Muscle layer of colon (tissue), 2 donors: Measurements from ENCODE around the gene CFAP410.

ENCODE experiments used
- H3K27ac ChIP-seq: one replicate; pipeline ENCODE4 v1.7.0; 2013; ENCODE audit warnings: low read depth, mild to moderate bottlenecking, low read length, moderate library complexity
- H3K27me3 ChIP-seq, 2 donors: one replicate each; pipeline ENCODE4 v1.7.0; 2013; ENCODE audit warnings: low read length in 2 of 2, mild to moderate bottlenecking in 2 of 2; ENCODE audit not compliant: insufficient read depth in 2 of 2, control insufficient read depth in 1 of 2
- H3K36me3 ChIP-seq: one replicate; pipeline ENCODE4 v1.7.0; 2013; ENCODE audit warnings: mild to moderate bottlenecking, low read length; ENCODE audit not compliant: insufficient read depth
- H3K4me1 ChIP-seq: one replicate; pipeline ENCODE4 v1.7.0; 2013; ENCODE audit warnings: mild to moderate bottlenecking, low read length; ENCODE audit not compliant: insufficient read depth
- H3K4me3 ChIP-seq, 2 donors: one replicate each; pipeline ENCODE4 v1.7.0; 2013; ENCODE audit warnings: low read length in 2 of 2, low read depth in 1 of 2, mild to moderate bottlenecking in 1 of 2, moderate library complexity in 1 of 2
- H3K9ac ChIP-seq: one replicate; pipeline ENCODE4 v1.7.0; 2013; ENCODE audit warnings: low read length
- H3K9me3 ChIP-seq: one replicate; pipeline ENCODE4 v1.7.0; 2013; ENCODE audit warnings: mild to moderate bottlenecking, low read length
- donor health status: abdominal sarcoma.
- donor health status: Adenocarcinoma of cecum.

The CFAP410 gene

DNA sequence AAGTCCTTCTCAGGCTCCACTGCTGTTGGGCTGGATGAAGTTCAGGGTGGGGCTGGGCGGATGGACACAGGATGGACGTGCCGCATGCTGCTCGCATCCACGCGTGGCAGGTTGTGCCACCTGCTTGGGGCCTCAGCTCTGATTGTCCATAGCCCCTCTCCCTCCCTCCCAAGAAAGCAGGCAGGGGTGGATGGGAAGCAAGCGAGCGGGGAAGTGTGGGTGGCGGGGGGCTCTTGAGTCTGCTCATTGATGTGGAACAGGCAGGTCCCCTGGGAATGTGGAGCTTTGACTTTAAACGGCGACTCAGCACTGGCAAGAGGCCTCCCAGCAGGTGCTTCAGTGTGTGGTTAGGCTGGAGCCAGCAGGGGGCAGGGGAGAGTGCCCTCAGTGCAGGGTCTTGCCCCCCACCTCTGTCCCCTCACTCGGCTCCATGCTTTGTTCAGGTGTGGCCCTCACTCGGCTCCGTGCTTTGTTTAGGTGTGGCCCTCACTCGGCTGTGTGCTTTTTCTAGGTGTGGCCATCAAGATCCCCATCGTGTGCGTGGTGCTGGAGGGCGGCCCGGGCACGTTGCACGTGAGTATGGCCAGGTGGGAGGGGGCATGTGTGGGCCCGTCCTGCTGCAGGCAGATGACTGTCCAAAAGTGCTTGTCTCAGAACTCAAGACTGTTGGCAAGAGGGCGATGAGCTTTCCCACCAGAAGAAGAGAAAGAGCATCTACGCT lies 38.2 kb upstream of the CFAP410 start:
- Histone ChIP-seq H3K4me1 (no peaks in the 10 kb centered on the region), H3K27ac (no peak overlapping the region), H3K9me3 (no peaks in the 10 kb centered on the region), H3K4me3 (no peak overlapping the region), H3K9ac (no peak overlapping the region), H3K27me3 (peaks cover 0 to 25% of the 10 kb centered on the region in 2 donors), H3K36me3 (no peaks in the 10 kb centered on the region)

DNA sequence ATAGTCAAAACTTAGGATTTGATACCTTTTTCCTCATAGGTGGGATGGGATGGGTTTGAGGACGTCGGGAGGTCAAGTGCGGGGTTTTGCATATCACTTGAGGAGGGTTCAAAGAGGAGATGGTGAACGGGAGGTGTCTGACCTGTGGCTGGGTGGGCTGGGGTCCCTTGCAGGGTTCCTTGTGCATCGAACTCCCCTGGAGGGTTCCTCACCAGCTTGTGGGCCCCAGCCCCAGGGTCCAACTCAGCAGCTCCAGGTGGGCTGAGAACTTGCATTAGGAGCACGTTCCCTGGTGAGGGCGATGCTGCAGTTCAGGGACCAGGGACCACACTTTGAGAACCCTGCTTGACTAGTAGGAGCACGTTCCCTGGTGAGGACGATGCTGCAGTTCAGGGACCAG lies 37.4 kb upstream of the CFAP410 start:
- Histone ChIP-seq H3K4me1 (no peaks in the 10 kb centered on the region), H3K9me3 (no peaks in the 10 kb centered on the region), H3K9ac (no peak overlapping the region), H3K36me3 (no peaks in the 10 kb centered on the region), H3K4me3 (no peak overlapping the region), H3K27ac (no peak overlapping the region), H3K27me3 (peaks cover 0 to 25% of the 10 kb centered on the region in 2 donors)

DNA sequence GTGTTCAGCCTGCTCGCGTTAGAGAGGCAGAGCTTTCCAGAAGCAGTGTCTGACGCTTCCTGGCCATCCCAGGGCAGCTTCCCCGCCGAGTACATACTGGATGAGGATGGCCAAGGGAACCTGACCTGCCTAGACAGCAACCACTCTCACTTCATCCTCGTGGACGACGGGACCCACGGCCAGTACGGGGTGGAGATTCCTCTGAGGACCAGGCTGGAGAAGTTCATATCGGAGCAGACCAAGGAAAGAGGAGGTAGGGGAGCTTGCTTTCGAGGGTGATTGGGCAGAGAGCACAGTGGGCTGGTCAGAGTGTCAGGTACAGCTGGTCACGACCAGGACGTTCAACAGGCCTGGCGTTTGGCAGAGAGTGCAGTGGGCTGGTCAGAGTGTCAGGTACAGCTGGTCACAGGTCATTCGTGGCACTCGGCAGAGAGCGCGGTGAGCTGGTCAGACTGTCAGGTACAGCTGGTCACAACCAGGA lies 36.6 kb upstream of the CFAP410 start:
- no peaks in the 10 kb centered on the region for H3K4me1 ChIP-seq
- H3K36me3 ChIP-seq, result no peaks in the 10 kb centered on the region
- no peak overlapping the region for H3K4me3 ChIP-seq
- H3K9ac ChIP-seq, result no peak overlapping the region
- H3K27me3 ChIP-seq, result peaks cover 0 to 25% of the 10 kb centered on the region in 2 donors
- H3K9me3 ChIP-seq, result no peaks in the 10 kb centered on the region
- no peak overlapping the region for H3K27ac ChIP-seq

DNA sequence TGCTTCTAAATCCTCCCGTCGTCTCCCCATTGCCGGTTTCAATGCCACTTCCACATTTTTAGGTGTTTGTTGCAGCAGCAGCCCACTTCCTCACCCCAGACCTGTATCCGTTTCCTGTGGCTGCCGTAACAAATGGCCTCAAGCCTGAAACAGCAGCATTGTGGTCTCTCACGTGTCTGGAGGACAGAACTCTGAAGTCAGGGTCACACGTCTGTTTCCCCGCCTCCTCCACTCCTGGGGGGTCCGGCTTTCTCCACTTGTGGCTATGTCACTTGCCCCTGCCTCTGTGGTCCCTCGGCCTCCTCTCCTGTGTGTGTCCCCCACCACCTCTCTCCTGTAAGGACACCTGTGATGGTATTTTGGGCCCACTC lies 36.1 kb upstream of the CFAP410 start:
- Histone ChIP-seq H3K9me3 (no peaks in the 10 kb centered on the region), H3K36me3 (no peaks in the 10 kb centered on the region), H3K27ac (no peak overlapping the region), H3K4me1 (no peaks in the 10 kb centered on the region), H3K4me3 (no peak overlapping the region), H3K27me3 (peaks cover 3 to 29% of the 10 kb centered on the region in 2 donors), H3K9ac (no peak overlapping the region)

DNA sequence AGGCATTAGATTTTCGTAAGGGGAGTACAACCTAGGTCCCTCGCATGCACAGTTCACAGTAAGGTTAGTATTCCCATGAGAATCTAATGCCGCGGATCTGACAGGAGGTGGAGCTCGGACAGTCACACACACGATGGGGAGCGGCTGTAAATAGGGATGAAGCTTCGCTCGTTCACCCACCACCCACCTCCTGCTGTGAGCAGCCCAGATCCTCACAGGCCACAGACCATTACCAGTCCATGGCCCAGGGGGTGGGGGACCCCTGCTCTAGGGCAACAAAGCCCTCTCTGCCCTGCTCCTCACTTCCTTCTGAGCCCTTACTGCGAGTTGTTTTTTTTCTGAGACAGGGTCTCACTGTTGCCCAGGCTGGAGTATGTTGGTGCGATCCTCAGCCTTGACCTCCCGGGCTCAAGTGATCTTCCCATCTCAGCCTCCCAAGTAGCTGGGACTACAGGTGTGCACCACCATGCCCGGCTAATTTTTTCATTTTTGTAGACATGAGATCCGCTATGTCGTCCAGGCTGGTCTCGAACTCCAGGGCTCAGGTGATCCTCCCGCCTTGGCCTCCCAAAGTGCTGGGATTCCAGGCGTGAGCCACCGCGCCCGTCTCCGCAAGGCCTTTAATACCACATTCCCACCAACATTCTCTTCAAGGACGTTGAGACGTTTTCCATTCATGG lies 35.6 kb upstream of the CFAP410 start:
- H3K36me3 ChIP-seq, result no peaks in the 10 kb centered on the region
- no peak overlapping the region for H3K4me3 ChIP-seq
- H3K9ac ChIP-seq, result no peak overlapping the region
- H3K27me3 ChIP-seq, result peaks cover 6 to 34% of the 10 kb centered on the region in 2 donors
- no peaks in the 10 kb centered on the region for H3K4me1 ChIP-seq
- H3K27ac ChIP-seq, result no peak overlapping the region
- H3K9me3 ChIP-seq, result no peaks in the 10 kb centered on the region

DNA sequence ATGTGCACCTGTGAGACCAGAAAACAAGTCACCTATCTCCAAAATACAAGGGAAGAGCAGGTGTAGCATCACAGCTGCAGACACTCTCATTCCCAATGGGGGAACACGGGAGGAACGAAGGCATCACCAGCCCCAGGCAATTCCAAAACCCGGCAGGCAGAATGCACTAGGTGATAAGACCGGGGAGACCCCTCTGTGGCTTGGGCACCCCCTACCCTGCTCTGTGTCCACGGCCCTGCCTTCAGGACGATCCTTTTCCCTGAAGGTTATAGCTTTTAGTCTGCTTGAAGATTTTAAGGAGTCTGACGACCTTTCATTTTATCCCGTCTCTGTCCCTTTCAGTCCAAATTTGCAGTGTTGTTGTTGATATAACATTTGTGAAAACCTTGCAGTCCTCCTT lies 33.4 kb upstream of the CFAP410 start:
- H3K36me3 ChIP-seq, result no peaks in the 10 kb centered on the region
- H3K27me3 ChIP-seq, result peaks cover 6 to 36% of the 10 kb centered on the region in 2 donors
- no peak overlapping the region for H3K9ac ChIP-seq

DNA sequence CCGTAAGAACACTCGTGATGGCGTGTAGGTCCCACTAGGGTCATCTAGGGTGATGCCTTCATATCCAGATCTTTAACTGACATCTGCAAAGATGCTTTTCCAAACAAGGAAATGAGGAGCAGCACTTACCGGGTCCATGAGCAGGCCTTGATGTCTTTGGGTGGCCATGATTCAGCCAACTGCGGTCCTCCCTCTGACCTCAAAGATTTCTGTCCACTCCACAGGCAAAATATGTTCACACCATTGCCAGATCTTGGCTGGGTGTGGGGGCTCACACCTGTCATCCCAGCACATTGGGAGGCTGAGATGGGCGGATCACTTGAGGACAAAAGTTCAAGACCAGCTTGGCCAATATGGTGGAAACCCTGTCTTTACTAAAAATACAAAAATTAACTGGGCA lies 32.4 kb upstream of the CFAP410 start:
- H3K9me3 ChIP-seq, result no peaks in the 10 kb centered on the region
- no peak overlapping the region for H3K9ac ChIP-seq
- H3K36me3 ChIP-seq, result no peaks in the 10 kb centered on the region
- H3K27ac ChIP-seq, result no peak overlapping the region
- H3K27me3 ChIP-seq, result peaks cover 6 to 30% of the 10 kb centered on the region in 2 donors
- H3K4me3 ChIP-seq, result no peak overlapping the region
- no peaks in the 10 kb centered on the region for H3K4me1 ChIP-seq

More for the DNA sequence above, 33.4 kb upstream of the CFAP410 start:
- no peak overlapping the region for H3K4me3 ChIP-seq
- H3K9me3 ChIP-seq, result no peaks in the 10 kb centered on the region
- no peaks in the 10 kb centered on the region for H3K4me1 ChIP-seq
- H3K27ac ChIP-seq, result no peak overlapping the region

DNA sequence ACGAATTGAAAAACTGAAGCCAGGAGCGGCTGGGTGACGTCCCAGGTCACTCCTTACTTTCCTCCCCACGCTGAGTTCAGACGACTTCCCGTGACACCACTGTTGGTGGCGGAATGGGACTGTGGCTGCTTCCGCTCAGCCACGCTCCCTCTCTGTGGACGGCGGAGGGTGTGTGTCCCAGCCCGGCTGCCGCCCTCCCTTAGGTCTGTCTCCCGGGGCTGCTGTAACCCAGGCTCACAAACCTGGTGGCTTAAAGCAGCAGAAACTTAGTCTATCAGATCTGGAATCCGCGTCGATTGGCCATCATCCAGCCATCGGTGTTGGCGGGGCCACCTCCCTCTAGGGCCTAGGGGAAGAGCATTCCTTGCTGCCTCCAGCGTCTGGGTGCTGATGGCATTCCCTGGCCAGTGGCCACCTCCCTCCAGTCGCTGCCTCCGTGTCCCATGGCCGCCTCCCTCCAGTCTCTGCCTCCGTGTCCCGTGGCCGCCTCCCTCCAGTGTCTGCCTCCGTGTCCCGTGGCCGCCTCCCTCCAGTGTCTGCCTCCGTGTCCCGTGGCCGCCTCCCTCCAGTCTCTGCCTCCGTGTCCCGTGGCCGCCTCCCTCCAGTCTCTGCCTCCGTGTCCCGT lies 31.7 kb upstream of the CFAP410 start:
- Histone ChIP-seq H3K27ac (no peak overlapping the region), H3K9me3 (no peaks in the 10 kb centered on the region), H3K4me3 (no peak overlapping the region), H3K36me3 (no peaks in the 10 kb centered on the region), H3K4me1 (no peaks in the 10 kb centered on the region), H3K27me3 (peaks cover 6 to 23% of the 10 kb centered on the region in 2 donors), H3K9ac (no peak overlapping the region)

DNA sequence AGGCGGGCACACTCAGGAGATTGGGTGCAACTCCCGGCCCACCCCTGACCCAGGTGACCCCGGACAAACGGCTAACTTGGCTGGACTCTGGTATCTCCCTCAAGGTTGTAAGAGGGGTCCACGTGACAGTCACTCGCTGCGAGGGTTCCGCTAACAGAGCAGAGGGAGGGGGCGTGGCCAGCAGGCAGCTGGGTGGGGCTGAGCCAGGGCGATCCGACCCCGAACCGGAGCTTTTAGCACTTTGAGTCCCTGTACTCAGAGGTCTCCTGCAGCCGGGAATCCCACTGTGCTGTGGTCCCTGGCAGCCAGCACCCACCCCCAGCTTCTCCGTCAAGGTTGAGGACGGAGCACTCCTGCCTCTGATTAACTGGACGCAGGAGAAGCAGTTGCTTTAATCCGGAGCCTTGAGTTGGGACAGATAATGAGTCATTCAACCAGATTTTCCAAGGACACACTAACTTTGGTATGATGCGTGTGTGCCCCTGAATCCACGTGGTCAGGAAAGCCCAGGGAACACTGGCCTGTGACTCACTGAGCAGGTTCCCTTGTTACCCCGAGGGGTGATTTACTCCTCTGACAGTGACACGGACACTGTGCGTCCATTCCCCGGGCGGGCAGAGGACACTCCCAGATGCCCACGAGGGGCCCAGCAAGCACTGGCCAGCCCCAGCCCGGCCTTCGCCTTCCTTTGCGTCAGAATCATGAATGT lies 31.0 kb upstream of the CFAP410 start:
- Histone ChIP-seq H3K4me3 (no peak overlapping the region), H3K9me3 (no peaks in the 10 kb centered on the region), H3K27me3 (peaks cover 6 to 19% of the 10 kb centered on the region in 2 donors), H3K9ac (no peak overlapping the region), H3K36me3 (no peaks in the 10 kb centered on the region), H3K4me1 (no peaks in the 10 kb centered on the region), H3K27ac (no peak overlapping the region)

DNA sequence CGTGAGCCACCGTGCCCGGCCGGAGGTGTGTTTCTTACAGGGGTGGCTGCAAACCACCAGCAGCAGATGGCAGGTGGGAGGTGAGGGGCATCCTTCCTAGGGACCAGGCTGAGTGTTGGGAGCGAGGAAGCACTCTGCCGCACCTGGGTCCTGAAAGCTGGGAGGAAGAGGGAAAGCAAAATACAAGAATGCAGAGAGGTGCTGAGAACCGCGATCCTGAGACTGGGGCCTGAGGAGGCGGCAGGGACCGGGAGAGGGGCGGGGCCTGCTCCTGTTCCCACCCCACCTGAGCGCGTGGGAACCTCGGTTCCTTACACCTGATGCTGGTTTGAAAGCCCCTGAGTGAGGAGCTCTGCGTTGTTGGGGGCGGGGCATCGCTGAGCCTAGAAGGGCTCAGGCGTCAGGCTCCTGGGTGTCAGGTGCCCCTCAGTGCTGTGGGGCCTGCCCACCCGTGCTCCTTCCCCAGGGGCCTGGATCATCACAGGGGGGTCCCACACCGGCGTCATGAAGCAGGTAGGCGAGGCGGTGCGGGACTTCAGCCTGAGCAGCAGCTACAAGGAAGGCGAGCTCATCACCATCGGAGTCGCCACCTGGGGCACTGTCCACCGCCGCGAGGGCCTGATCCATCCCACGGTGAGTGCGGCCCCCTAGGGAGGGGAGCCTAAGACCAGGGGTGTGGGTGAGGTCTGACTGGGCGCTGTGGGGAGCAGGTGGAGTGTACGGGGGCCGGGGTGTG lies 29.7 kb upstream of the CFAP410 start:
- H3K9ac ChIP-seq, result no peak overlapping the region
- no peak overlapping the region for H3K4me3 ChIP-seq
- no peak overlapping the region for H3K27ac ChIP-seq
- H3K27me3 ChIP-seq, result peaks cover 6 to 19% of the 10 kb centered on the region in 2 donors
- H3K36me3 ChIP-seq, result no peaks in the 10 kb centered on the region
- no peaks in the 10 kb centered on the region for H3K4me1 ChIP-seq
- H3K9me3 ChIP-seq, result no peaks in the 10 kb centered on the region
